Left lobe of liver (tissue), 1 donor: Measurements from ENCODE around the gene AGT. TPM values are rescaled to one million over a fixed set of nuclear protein-coding genes. Genes with fewer than 3 reads are reported as not detected.

Experiments
- total RNA-seq: library from RNA; stranded (reverse); gene quantifications from one replicate; pipeline ENCODE4 v1.2.1, GENCODE V29; 2021
- donor health status: DM: no; HTN: yes; CAD: no.

AGT gene
- total RNA-seq, 1 donor from 2014 or later, result 2,376 TPM

Other genes with a start within 250 kb of the AGT start
- gene COG2, start 71.6 kb downstream of the AGT start, total RNA-seq, result 9.8 TPM
- not detected for gene CAPN9, start 33.3 kb upstream of the AGT start, total RNA-seq
- gene C1orf198, start 154.4 kb upstream of the AGT start, total RNA-seq, result 4.6 TPM